Omental fat pad (tissue), 4 donors: ENCODE data around the gene SUMO3. TPM values are rescaled to one million over a fixed set of nuclear protein-coding genes. Genes with fewer than 3 reads are reported as not detected.

Experiments
- ATAC-seq: fragments of 150-250 bp; one replicate; pipeline ENCODE4 v1.9.1; 2016; ENCODE audit warnings: mild to moderate bottlenecking, moderate library complexity; ENCODE audit not compliant: low FRiP score
- DNase-seq: peaks from one replicate; pipeline ENCODE4 v3.0.0-alpha.2; 2019; ENCODE audit warnings: low spot score
- CTCF ChIP-seq, 3 donors: fragments of 450-650 bp; IDR thresholded peaks; one replicate each; pipeline ENCODE4 v1.5.1; 2016 to 2017; ENCODE audit warnings: antibody characterized with exemption in 3 of 3, mild to moderate bottlenecking in 3 of 3, moderate library complexity in 2 of 3
- total RNA-seq, 4 donors: library from RNA; depleted of rRNA; stranded (reverse); fragments of >200 nt; gene quantifications; one replicate each; pipeline ENCODE4 v1.1.0, GENCODE V29; 2016

Gene SUMO3
- total RNA-seq, 4 donors from 2014 or later, result 55.5 to 62.9 (median 60.2) TPM

DNA sequence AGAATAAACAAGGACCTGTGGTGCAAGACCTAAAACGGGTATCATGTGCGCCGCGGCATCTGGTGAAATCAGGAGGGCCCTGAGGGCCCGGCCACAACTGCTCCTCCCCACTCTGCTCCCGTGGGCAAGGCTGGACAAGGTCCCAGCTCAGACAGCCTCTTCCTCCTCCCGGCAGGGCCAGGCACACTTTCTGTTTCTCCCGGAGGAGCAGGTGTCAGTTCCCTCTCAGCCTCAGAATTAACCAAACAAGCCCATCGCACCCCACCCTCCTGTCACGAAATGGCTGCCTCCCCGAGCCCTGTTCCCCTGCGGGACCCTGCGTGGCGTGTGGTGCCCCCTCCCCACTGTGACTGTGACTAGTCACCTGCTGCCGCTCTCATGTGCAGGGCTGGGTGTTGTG, 40.4 kb upstream of the SUMO3 start:
- TF ChIP-seq CTCF (IDR thresholded peaks at IDR 0.05), result no peak
- DNase-seq (no peak), ATAC-seq (no peak)

DNA sequence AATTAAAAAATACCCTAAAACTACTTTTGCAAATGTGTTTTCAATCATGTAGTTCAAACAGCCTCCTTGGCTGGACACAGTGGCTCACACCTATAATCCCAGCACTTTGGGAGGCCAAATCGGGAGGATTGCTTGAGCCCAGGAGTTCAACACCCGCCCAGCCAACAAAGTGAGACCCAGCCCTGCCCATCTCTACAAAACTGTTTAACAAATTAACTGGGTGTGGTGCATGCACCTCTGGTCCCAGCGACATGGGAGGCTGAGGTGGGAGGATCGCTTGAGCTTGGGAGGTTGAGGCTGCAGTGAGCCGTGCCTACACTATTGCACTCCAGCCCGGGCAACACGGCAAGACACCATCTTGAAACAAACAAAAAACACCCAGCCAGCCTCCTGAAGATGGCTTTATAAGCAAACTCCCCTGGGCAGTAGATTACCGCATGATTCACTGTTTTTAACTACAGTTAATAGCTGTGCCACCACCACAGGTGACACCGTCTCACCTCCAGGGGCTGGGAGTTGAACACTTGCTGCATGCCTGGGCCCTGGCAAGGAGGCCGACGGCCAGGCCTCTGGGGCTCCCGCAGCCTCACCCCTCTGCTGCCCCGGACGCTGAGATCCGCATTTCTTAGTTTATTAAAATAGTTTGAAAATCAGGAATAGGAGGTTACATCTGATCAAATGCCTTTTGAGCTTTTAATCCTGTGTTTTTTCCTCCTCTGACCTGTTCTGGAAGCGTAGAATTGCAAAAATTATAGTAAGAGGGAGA, 39.4 kb upstream of the SUMO3 start:
- no peak for TF ChIP-seq CTCF (IDR thresholded peaks at IDR 0.05)
- DNase-seq, result no peak
- no peak for ATAC-seq

DNA sequence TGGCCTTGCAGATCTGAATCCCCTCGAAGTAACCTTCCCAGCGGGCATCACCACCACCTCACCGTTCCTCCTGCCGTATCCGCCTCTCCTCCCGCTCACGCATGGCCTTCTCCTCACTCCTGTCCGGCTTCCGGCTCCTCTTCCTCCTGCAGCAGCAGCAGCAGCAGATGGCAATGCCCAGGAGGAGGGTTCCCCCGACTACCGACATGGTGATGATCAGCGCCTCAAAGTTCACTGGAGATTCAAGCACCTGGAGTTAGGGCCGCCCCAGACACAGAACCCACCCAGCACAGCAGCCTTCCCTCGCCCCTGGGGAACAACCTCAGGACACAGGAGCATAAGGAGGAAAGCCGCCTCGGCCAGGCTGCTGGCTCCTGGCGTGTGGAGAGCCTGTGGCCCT, 38.3 kb upstream of the SUMO3 start:
- ATAC-seq (no peak), DNase-seq (no peak)
- TF ChIP-seq CTCF (IDR thresholded peaks at IDR 0.05), result no peak

DNA sequence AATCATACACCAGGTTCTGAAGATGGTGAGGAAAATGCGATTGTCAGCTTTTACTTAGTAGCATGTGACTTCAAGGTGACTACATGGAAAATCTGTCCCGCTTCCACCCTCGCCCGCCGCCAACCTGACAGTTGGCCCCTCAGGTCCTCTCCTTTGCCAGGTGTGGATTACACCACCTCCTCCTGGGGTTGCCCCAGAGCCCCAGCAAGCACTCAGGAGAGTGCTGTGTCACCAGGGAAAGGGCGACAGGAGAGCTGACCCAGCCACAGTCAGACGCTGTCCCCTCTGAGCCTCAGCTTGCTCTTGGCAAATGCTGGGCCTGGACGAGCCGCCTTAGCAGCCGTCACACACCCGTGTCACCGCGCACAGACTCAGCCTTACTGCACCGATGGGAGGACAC, 37.7 kb upstream of the SUMO3 start:
- no peak for ATAC-seq
- no peak for DNase-seq
- no peak for TF ChIP-seq CTCF (IDR thresholded peaks at IDR 0.05)

DNA sequence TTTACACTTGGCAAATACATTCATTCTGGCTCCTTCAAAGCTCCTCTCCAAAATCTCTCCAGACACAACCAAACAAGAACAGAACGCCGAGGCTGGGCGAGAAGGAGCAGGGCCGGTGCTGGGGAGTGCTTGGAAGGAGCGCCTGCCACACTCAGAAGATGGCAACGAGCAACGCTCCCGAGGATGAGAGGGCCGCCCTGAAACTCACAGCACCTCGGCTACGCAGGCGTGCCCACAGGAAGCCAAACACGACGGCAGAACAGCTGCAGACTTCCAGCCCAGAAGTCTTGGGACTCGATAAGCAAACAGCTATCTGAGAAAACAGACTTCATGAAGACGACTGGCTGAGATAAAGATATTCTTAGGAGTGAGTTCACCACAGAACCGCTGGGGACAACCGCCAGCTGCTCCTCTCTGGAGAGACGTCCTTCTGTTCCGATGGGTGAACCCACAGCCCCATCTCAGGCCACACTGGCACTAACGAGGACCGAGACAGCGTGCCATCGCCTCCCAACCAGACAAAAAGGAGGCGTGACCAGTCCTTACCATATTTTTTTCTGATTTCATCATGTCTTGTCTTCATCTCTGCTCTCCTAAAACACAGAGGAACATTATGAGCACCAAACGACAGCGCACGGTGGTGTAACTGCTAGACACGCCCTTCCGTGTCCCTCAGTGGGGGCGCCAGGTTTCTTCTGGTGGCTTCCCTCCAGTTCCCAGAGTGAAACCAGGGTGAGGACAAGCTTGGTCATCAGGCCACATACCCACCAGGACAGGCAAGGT, 37.0 kb upstream of the SUMO3 start:
- no peak for DNase-seq
- no peak for ATAC-seq
- no peak for TF ChIP-seq CTCF (IDR thresholded peaks at IDR 0.05)

- no peak for TF ChIP-seq CTCF (IDR thresholded peaks at IDR 0.05)
- ATAC-seq (no peak), DNase-seq (no peak)
These were observed 36.5 kb upstream of the SUMO3 start for GRCh38 chr21:44854391-44854663.
